Neural progenitor cell (in vitro differentiated cells): Measurements from ENCODE around the gene BHMT.

ENCODE experiments used
- CTCF ChIP-seq: fragments of 200-600 bp; sonication (generic); IDR thresholded peaks from 2 replicates; pipeline ENCODE4 v1.5.1; 2017; ENCODE audit warnings: antibody characterized with exemption, mild to moderate bottlenecking
- EZH2 ChIP-seq: fragments of 200-600 bp; sonication (generic); IDR thresholded peaks from 2 replicates; pipeline ENCODE4 v1.6.1; 2017; ENCODE audit warnings: antibody characterized with exemption, mild to moderate bottlenecking, moderate library complexity
- EZH2phosphoT487 ChIP-seq: fragments of 200-600 bp; sonication (generic); IDR thresholded peaks from 2 replicates; pipeline ENCODE4 v1.6.1; 2017; ENCODE audit warnings: antibody characterized with exemption

GRCh38 chr5:79181419-79182022 is 69.9 kb downstream of the BHMT start:
- TF ChIP-seq CTCF = no peak
- no peak for TF ChIP-seq EZH2
- no peak for TF ChIP-seq EZH2phosphoT487
